ENCODE results near the gene PLCG2.

The PLCG2 gene

GRCh38 chr16:81910366-81910885, 131.3 kb downstream of the PLCG2 start:
- no peak for DNase-seq (ENCODE audit: extremely low read depth, low read depth)
- H3K4me3 ChIP-seq (replicated peaks; ENCODE audit: low read depth, low read length), result no peak overlapping the region
- no peak for TF ChIP-seq CTCF (IDR thresholded peaks at IDR 0.05; ENCODE audit: low read depth, low read length, missing control alignments)

GRCh38 chr16:81912395-81912794, 133.3 kb downstream of the PLCG2 start:
- no peak overlapping the region for H3K4me3 ChIP-seq (replicated peaks; ENCODE audit: low read depth, low read length)
- DNase-seq (ENCODE audit: extremely low read depth, low read depth), result no peak
- no peak for TF ChIP-seq CTCF (IDR thresholded peaks at IDR 0.05; ENCODE audit: low read depth, low read length, missing control alignments)

- no peak for DNase-seq (ENCODE audit: extremely low read depth, low read depth)
- no peak for TF ChIP-seq CTCF (IDR thresholded peaks at IDR 0.05; ENCODE audit: low read depth, low read length, missing control alignments)
- H3K4me3 ChIP-seq (replicated peaks; ENCODE audit: low read depth, low read length), result no peak overlapping the region
These were observed 134.1 kb downstream of the PLCG2 start for GRCh38 chr16:81913222-81913621.

GRCh38 chr16:81917375-81917774, 138.3 kb downstream of the PLCG2 start:
- TF ChIP-seq CTCF (IDR thresholded peaks at IDR 0.05; ENCODE audit: low read depth, low read length, missing control alignments), result no peak
- DNase-seq (ENCODE audit: extremely low read depth, low read depth), result no peak
- H3K4me3 ChIP-seq (replicated peaks; ENCODE audit: low read depth, low read length), result no peak overlapping the region

- no peak for TF ChIP-seq CTCF (IDR thresholded peaks at IDR 0.05; ENCODE audit: low read depth, low read length, missing control alignments)
- DNase-seq (ENCODE audit: extremely low read depth, low read depth), result no peak
- no peak overlapping the region for H3K4me3 ChIP-seq (replicated peaks; ENCODE audit: low read depth, low read length)
These were observed 139.8 kb downstream of the PLCG2 start for GRCh38 chr16:81918927-81919326.

GRCh38 chr16:81920498-81920897, 141.4 kb downstream of the PLCG2 start:
- no peak for TF ChIP-seq CTCF (IDR thresholded peaks at IDR 0.05; ENCODE audit: low read depth, low read length, missing control alignments)
- H3K4me3 ChIP-seq (replicated peaks; ENCODE audit: low read depth, low read length), result no peak overlapping the region
- DNase-seq (ENCODE audit: extremely low read depth, low read depth), result no peak

Measured in HFF-Myc (cell line).